Neural crest cell (in vitro differentiated cells): ENCODE data around the gene NBDY. TPM values are rescaled to one million over a fixed set of nuclear protein-coding genes. Genes with fewer than 3 reads are reported as not detected.

Experiments used
- DNase-seq: peaks from one replicate; pipeline ENCODE4 v3.0.0; 2021; ENCODE audit warnings: low read depth, mixed read lengths, low spot score
- H3K27ac Mint-ChIP-seq: one replicate; pipeline ENCODE4 v1.8.0; 2021; ENCODE audit warnings: mild to moderate bottlenecking, mixed read lengths; ENCODE audit not compliant: unreplicated experiment
- H3K27me3 Mint-ChIP-seq: 2 replicates; pipeline ENCODE4 v1.8.0; 2021; ENCODE audit warnings: low read depth, mild to moderate bottlenecking, mixed read lengths
- H3K36me3 Mint-ChIP-seq: 2 replicates; pipeline ENCODE4 v1.8.0; 2021; ENCODE audit warnings: low read depth, mild to moderate bottlenecking, mixed read lengths
- H3K4me1 Mint-ChIP-seq: 2 replicates; pipeline ENCODE4 v1.8.0; 2021; ENCODE audit warnings: mixed read lengths
- H3K4me3 Mint-ChIP-seq: one replicate; pipeline ENCODE4 v1.8.0; 2021; ENCODE audit warnings: mild to moderate bottlenecking, mixed read lengths
- H3K9me3 Mint-ChIP-seq: 2 replicates; pipeline ENCODE4 v1.8.0; 2021; ENCODE audit warnings: mixed read lengths
- total RNA-seq: library from RNA; stranded (reverse); gene quantifications from 2 replicates; pipeline ENCODE4 v1.2.1, GENCODE V29; 2021
- TF ChIP-seq, protein P1 (sequence below): fragments of 200-600 bp; sonication (generic); conservative IDR thresholded peaks from 2 replicates; pipeline ENCODE4 v1.5.0; 2021; ENCODE audit warnings: antibody characterized with exemption, mild to moderate bottlenecking

The NBDY gene
- total RNA-seq, 1 donor from 2014 or later: 56.8 TPM

DNA sequence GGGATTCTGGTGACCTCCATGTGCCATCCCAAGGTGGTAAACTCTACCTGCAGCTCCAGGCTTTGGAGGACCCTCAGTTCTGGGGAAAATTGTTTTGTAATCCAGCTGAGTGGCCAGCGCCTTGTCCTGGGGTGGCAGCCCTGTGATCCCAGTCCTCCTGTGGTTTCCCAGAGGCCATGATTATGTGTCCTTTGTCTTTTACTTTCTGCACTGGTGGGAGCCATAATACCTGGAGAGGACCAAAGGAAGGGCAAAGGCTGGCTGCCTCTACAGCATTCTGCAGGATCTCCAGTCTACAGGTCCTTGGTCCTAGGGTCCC, 64.0 kb downstream of the NBDY start:
- TF ChIP-seq, protein P1, sequence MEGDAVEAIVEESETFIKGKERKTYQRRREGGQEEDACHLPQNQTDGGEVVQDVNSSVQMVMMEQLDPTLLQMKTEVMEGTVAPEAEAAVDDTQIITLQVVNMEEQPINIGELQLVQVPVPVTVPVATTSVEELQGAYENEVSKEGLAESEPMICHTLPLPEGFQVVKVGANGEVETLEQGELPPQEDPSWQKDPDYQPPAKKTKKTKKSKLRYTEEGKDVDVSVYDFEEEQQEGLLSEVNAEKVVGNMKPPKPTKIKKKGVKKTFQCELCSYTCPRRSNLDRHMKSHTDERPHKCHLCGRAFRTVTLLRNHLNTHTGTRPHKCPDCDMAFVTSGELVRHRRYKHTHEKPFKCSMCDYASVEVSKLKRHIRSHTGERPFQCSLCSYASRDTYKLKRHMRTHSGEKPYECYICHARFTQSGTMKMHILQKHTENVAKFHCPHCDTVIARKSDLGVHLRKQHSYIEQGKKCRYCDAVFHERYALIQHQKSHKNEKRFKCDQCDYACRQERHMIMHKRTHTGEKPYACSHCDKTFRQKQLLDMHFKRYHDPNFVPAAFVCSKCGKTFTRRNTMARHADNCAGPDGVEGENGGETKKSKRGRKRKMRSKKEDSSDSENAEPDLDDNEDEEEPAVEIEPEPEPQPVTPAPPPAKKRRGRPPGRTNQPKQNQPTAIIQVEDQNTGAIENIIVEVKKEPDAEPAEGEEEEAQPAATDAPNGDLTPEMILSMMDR: no peak
- Mint-ChIP-seq H3K9me3 (peaks cover 3% of the 10 kb centered on the region), H3K4me1 (peaks cover 6% of the 10 kb centered on the region), H3K27ac (no peak overlapping the region), H3K27me3 (no peaks in the 10 kb centered on the region), H3K36me3 (peaks cover 38% of the 10 kb centered on the region), H3K4me3 (no peak overlapping the region)
- DNase-seq: no peak

DNA sequence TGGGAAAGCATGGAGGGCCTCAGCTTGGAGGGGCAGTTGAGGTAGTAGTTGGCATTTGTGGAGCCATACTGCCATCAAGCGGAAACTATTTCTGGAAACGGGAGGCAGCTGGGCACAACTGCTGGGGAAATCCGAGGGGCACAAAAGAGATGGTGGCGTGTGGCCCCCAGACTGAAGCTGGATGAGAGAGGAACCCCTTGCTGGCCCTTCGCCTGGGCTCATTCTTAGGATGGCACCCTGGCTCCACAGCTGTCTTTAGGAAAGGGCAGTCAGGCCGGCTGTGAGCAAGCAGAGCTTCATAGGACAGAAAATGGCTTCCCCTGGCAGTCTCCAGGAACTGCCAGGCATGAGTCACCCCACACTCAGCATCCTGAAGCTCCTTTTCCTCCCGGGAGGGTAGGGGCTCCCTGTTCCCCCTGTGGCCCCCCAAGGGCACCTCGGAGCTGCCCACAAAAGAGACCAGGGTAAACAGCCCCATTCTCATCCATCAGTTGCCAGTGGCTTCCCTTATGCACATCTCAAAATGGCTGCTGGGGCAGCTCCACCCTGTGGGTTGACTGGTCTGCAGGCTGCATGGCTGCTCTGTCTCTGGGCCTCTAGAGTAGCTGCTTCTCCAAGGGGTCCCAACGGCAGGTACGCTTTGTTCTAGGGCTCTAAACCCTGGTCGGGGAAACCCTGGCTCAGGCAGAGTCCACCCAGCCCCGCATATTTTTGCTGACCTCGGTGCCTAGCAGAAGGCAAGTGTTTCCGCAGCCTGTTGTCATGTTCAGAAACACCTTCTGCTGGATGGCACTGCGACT, 64.7 kb downstream of the NBDY start:
- peaks cover 3% of the 10 kb centered on the region for H3K9me3 Mint-ChIP-seq
- no peak for DNase-seq
- no peak overlapping the region for H3K27ac Mint-ChIP-seq

DNA sequence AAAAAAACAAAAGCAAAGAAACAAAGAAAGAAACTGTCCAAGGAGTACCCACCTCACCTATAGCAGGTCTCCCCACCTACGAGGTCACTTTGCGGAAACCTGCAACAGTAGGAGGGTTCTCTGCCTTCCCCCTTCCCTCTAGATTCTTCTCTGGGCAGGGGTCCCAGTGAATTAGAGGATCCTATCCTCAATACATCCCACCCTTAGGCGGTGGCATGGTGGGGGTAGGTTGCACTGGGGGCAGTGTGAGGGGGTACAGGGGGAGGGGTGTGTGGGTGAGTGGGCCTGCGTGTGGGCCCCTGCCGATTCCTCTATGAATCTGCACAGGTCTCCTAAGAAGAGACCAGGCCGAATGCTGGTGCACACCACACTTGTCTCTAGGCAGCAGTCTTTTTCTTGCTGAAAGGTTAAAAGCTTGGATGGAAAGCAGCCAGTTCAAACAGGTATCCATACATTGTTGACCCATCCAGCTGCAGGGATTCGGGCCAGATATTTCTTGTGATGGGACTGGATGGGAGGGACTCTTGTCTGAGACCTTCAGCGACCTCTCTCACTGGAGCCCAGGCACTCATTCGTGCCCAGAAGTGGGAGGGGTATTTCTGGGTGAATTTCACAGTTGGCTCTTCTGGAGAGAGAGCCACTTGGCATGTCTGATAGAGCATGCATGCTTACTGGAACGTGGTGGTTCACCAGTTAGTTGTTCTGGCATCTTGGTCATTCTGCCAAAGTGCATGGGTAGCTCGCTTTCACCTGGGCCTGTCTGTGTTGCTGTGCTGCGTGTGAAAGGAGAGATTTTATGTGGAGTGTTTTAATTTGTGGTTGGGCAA, 65.6 kb downstream of the NBDY start:
- DNase-seq: no peak
- TF ChIP-seq, protein P1: no peak
- H3K27ac Mint-ChIP-seq: no peak overlapping the region

More for the DNA sequence above, 64.7 kb downstream of the NBDY start:
- Mint-ChIP-seq H3K27me3 (no peaks in the 10 kb centered on the region), H3K4me1 (peaks cover 6% of the 10 kb centered on the region), H3K4me3 (no peak overlapping the region), H3K36me3 (peaks cover 38% of the 10 kb centered on the region)
- TF ChIP-seq, protein P1: no peak

GRCh38 chrX:56795309-56795868, 66.3 kb downstream of the NBDY start:
- no peaks in the 10 kb centered on the region for H3K27me3 Mint-ChIP-seq
- H3K36me3 Mint-ChIP-seq: peaks cover 36% of the 10 kb centered on the region
- no peak for DNase-seq
- peaks cover 3% of the 10 kb centered on the region for H3K9me3 Mint-ChIP-seq
- TF ChIP-seq, protein P1: no peak
- no peak overlapping the region for H3K4me3 Mint-ChIP-seq
- no peak overlapping the region for H3K27ac Mint-ChIP-seq
- peaks cover 15% of the 10 kb centered on the region for H3K4me1 Mint-ChIP-seq

More for the DNA sequence above, 65.6 kb downstream of the NBDY start:
- H3K36me3 Mint-ChIP-seq: peaks cover 36% of the 10 kb centered on the region
- H3K4me1 Mint-ChIP-seq: peaks cover 9% of the 10 kb centered on the region
- H3K9me3 Mint-ChIP-seq: peaks cover 3% of the 10 kb centered on the region
- H3K4me3 Mint-ChIP-seq: no peak overlapping the region
- H3K27me3 Mint-ChIP-seq: no peaks in the 10 kb centered on the region

- H3K27me3 Mint-ChIP-seq: no peaks in the 10 kb centered on the region
- no peak overlapping the region for H3K4me3 Mint-ChIP-seq
- DNase-seq: no peak
- peaks cover 6% of the 10 kb centered on the region for H3K9me3 Mint-ChIP-seq
- H3K4me1 Mint-ChIP-seq: peaks cover 27% of the 10 kb centered on the region
- no peak overlapping the region for H3K27ac Mint-ChIP-seq
- TF ChIP-seq, protein P1: no peak
- H3K36me3 Mint-ChIP-seq: peaks cover 35% of the 10 kb centered on the region
Measured at GRCh38 chrX:56796641-56797395, 67.8 kb downstream of the NBDY start.
